ENCODE measurements around the gene ZNF235.
"Not testable (repeated sequence)": the region's sequence is repeated elsewhere in the genome, so short reads cannot be mapped to it uniquely, and the experiment has no call there.

- TF ChIP-seq CTCF (IDR thresholded peaks at IDR 0.05; ENCODE audit: insufficient read depth, low read length, poor library complexity, severe bottlenecking); EZH2phosphoT487 (conservative IDR thresholded peaks at IDR 0.05; ENCODE audit: low read length): not testable (repeated sequence)
These were observed 52.5 kb downstream of the ZNF235 start for GRCh38 chr19:44252332-44252731.
